GM12892 (cell line): ENCODE results near the gene GOLGA6A.
"Not testable (repeated sequence)": the region's sequence is repeated elsewhere in the genome, so short reads cannot be mapped to it uniquely, and the experiment has no call there.

Experiments
- POLR2A ChIP-seq: IDR thresholded peaks from 2 replicates; pipeline ENCODE4 v1.6.1; 2011; ENCODE audit warnings: low read depth, low read length, control low read depth
- POLR2AphosphoS5 ChIP-seq: IDR thresholded peaks from 2 replicates; pipeline ENCODE4 v1.6.1; 2011; ENCODE audit warnings: low read depth, low read length, control low read depth
- TAF1 ChIP-seq: IDR thresholded peaks from 2 replicates; pipeline ENCODE4 v1.6.1; 2011; ENCODE audit warnings: low read depth, mild to moderate bottlenecking, control low read depth, low read length, borderline replicate concordance

DNA sequence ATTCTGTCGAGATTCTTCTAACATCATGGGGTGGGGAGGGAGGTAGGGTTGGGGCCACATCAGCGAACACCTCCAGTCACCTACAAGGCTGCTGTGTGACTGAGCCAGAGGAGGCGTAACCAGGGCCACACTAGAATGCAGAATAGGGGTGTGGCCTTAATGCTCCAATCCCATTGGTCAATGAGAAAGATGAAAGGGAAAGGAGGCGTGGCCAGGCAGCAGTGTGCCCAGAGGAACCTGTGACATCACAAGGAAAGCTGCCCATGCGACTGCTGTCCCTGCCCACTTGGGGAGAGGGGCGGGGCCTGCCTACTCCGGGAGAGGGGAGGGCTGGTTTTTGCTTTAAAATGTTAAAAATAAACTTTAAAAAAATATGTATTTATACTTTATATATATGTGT is at the start of gene GOLGA6A:
- TF ChIP-seq POLR2A, POLR2AphosphoS5, TAF1: not testable (repeated sequence)
